ENCODE data around the gene TMED9. TPM values are rescaled to one million over a fixed set of nuclear protein-coding genes. Genes with fewer than 3 reads are reported as not detected.
A peak's percentile ranks its signal among the peaks of the same experiment; 100 is the strongest.

Gene TMED9
- total RNA-seq, 4 donors from 2014 or later, result 12.8 to 106 (median 73.4) TPM

DNA sequence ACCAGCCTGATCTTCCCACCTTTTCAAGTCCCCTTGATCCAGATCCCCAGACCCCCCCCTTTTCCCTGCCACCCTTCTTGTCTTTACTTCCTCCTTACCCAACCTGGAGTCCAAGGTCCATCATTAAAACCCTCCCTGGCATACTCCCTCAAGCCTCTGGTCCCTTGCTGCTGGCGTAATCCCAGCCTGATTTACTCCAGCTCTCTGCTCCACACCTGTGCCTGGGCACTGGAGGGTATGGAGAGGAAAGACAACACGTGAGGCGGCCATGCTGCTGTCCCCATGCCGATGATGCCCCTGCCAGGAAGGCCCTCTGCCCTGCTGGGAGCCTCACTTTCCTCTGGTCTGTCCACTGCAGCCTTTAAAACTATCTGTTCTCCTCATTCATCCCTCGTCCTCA lies 13.1 kb downstream of the TMED9 start:
- H3K36me3 ChIP-seq, result no peaks in the 10 kb centered on the region
- intact Hi-C loops (cut with DNase I; ENCODE audit: low total_unique reads), result no loop called here

DNA sequence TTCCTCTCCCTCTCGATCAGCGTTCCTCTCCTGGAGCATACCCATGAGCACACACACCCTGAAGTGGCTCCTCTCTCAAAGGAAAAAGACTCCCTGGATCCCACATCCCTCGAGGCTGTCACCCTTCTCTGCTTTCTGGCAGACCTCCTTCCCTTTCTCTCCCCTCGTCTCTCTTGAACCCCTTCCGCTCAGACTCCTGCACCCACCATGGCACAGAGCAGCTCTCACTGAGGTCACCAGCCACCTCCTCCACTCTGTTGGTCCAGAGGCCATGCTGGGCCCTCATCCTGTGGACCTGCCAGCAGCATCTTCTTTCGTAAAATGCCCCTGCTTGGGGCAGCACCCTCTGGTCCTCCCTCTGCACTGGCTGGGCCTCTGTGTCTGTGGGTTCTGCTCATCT lies 13.7 kb downstream of the TMED9 start:
- H3K4me1 ChIP-seq, result peaks cover 0 to 11% of the 10 kb centered on the region in 2 donors
- intact Hi-C loops (cut with DNase I; ENCODE audit: low total_unique reads), result no loop called here
- H3K4me3 ChIP-seq, result no peak overlapping the region
- no peaks in the 10 kb centered on the region for H3K27me3 ChIP-seq
- DNase-seq, result no peak
- no peaks in the 10 kb centered on the region for H3K36me3 ChIP-seq
- H3K9me3 ChIP-seq, result no peaks in the 10 kb centered on the region
- no peak for TF ChIP-seq CTCF (IDR thresholded peaks at IDR 0.05)
- no peak for TF ChIP-seq POLR2A (IDR thresholded peaks at IDR 0.05)
- H3K27ac ChIP-seq, result no peak overlapping the region

More for the DNA sequence above, 13.1 kb downstream of the TMED9 start:
- TF ChIP-seq POLR2A (IDR thresholded peaks at IDR 0.05), result no peak
- TF ChIP-seq CTCF (IDR thresholded peaks at IDR 0.05), result no peak
- Histone ChIP-seq H3K27ac (no peak overlapping the region), H3K9me3 (no peaks in the 10 kb centered on the region), H3K4me3 (no peak overlapping the region), H3K27me3 (no peaks in the 10 kb centered on the region), H3K4me1 (peaks cover 0 to 12% of the 10 kb centered on the region in 2 donors)
- DNase-seq, result no peak

GRCh38 chr5:177606071-177607051 lies 14.4 kb downstream of the TMED9 start:
- no peak overlapping the region for H3K4me3 ChIP-seq
- no peak for TF ChIP-seq CTCF (IDR thresholded peaks at IDR 0.05)
- no peak for TF ChIP-seq POLR2A (IDR thresholded peaks at IDR 0.05)
- H3K4me1 ChIP-seq, result peaks cover 0 to 4% of the 10 kb centered on the region in 2 donors
- intact Hi-C loops (cut with DNase I; ENCODE audit: low total_unique reads), result no loop called here
- DNase-seq, result no peak
- no peaks in the 10 kb centered on the region for H3K36me3 ChIP-seq
- H3K27me3 ChIP-seq, result no peaks in the 10 kb centered on the region
- H3K9me3 ChIP-seq, result no peaks in the 10 kb centered on the region
- no peak overlapping the region for H3K27ac ChIP-seq

DNA sequence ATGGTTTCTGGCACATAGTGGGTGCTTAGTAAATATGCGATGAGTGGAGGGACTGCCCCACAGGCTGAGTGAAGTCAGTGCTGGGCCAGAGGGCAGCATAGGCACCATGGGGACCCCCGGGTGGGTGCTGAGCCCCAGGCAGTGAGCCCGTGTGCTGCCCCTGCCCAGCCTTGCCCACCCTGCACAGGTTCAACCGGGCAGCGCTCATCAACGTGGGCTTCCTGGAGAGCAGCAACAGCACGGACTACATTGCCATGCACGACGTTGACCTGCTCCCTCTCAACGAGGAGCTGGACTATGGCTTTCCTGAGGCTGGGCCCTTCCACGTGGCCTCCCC lies 15.1 kb downstream of the TMED9 start:
- no peaks in the 10 kb centered on the region for H3K36me3 ChIP-seq
- no peak overlapping the region for H3K27ac ChIP-seq
- H3K27me3 ChIP-seq, result no peaks in the 10 kb centered on the region
- no peak for DNase-seq
- H3K4me1 ChIP-seq, result peaks cover 0 to 3% of the 10 kb centered on the region in 2 donors
- intact Hi-C loops (cut with DNase I; ENCODE audit: low total_unique reads), result no loop called here
- H3K4me3 ChIP-seq, result no peak overlapping the region
- H3K9me3 ChIP-seq, result no peaks in the 10 kb centered on the region
- TF ChIP-seq CTCF (IDR thresholded peaks at IDR 0.05) (no peak), POLR2A (IDR thresholded peaks at IDR 0.05) (no peak)

DNA sequence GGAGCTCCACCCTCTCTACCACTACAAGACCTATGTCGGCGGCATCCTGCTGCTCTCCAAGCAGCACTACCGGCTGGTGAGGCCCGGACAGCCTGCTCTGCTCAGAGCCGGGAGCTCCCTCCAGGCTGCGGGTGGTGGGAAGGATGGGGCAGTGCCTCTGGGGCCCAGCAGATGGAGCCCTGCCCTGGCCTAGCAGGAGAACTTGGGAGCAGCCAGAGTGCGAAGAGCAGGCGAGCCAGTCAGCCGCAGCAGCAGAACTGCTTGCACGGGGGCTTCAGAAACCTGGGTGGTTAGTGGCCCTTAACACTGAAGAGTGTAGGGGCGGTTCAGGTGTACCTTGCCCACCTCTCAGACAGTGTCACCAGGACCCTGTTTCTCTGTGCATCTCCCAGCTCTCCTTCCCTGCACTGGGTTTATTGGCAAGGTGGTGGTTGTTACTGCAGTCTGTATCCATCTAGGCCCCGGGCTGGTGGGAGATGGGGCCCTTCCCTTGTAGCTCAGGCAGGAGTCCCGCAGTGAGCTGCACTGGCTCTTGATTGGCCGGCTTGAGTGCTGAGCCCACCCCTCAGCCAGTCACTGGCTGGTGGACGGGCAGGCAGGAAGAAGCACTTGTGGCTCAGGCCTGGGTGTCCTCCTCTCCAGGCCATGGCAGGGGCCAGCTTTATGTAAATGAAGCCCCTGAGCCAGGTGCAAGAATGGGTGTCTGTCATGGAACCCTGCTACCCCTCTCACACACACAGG lies 15.6 kb downstream of the TMED9 start:
- peak; percentile 52 to 72 for DNase-seq
- intact Hi-C loops (cut with DNase I; ENCODE audit: low total_unique reads), result no loop called here
- Histone ChIP-seq H3K27me3 (no peaks in the 10 kb centered on the region), H3K4me3 (no peak overlapping the region), H3K9me3 (no peaks in the 10 kb centered on the region), H3K4me1 (peaks cover 0 to 3% of the 10 kb centered on the region in 2 donors), H3K36me3 (no peaks in the 10 kb centered on the region), H3K27ac (no peak overlapping the region)
- TF ChIP-seq CTCF (IDR thresholded peaks at IDR 0.05) (peak; percentile 76 to 86 (median 82)), POLR2A (IDR thresholded peaks at IDR 0.05) (no peak)
